ENCODE measurements around the gene SLC25A5. TPM values are rescaled to one million over a fixed set of nuclear protein-coding genes. Genes with fewer than 3 reads are reported as not detected.

SLC25A5 gene
- total and polyA plus RNA-seq, 2 experiments from 2014 or later: 348 to 451 TPM

DNA sequence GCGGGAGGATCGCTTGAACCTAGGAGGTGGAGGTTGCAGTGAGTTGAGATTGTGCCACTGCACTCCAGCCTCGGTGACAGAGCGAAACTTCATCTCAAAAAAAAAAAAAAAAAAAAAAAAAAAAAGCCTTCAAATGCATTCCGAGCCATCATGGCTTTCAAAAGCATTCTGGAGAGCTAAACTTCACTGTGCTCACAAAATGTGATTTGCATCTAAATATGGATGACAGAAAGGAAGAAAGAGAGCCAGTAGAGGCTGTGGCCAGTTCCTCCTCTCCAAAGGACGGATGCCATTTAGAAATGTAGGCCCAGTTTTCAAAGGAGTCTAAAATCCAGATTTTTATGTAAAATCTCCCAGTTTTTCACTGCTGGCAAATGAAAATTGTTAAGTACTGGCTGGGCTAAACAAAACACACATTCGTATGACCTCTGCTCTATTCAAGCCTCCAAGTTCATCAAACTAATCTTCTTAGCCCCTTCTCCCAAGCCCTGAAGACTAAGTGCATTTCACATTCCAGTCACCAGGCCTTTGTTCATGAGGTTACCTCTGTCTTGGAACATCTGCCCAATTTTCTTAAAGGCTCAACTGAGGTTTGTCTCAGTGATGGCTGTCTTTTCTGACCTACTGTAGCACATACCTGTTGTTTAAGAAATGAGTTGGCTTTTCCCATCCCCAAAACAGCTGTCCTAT, 47.1 kb upstream of the SLC25A5 start:
- Histone ChIP-seq H3K36me3 (ENCODE audit: insufficient read depth) (no peaks in the 10 kb centered on the region), H3K27me3 (ENCODE audit: insufficient read depth) (no peaks in the 10 kb centered on the region), H3F3A (replicated peaks; ENCODE audit: low read depth) (no peaks in the 10 kb centered on the region), H3K79me2 (replicated peaks; ENCODE audit: insufficient read depth) (no peaks in the 10 kb centered on the region), H3K4me3 (no peak overlapping the region), H3K4me1 (ENCODE audit: insufficient read depth) (peaks cover 3% of the 10 kb centered on the region; the same call in 1 of the 2 replicates), H3K9me2 (ENCODE audit: insufficient read depth) (no peaks in the 10 kb centered on the region), H4K20me1 (replicated peaks; ENCODE audit: insufficient read depth) (no peaks in the 10 kb centered on the region), H3K27ac (ENCODE audit: low read depth) (no peak overlapping the region), H3K4me2 (no peak overlapping the region), H2AFZ (no peak overlapping the region)
- Mint-ChIP-seq H3K36me3 (ENCODE audit: low read depth) (no peaks in the 10 kb centered on the region), H3K27ac (no peak overlapping the region), H3K4me1 (peaks cover 24% of the 10 kb centered on the region), H3K27me3 (ENCODE audit: insufficient read depth, low read depth, poor library complexity) (peaks cover 2% of the 10 kb centered on the region), H3K4me3 (no peak overlapping the region), H3K9me3 (no peaks in the 10 kb centered on the region)
- no peak for ATAC-seq
- DNase-seq (ENCODE audit: low spot score): no peak
- TF ChIP-seq, protein P1, sequence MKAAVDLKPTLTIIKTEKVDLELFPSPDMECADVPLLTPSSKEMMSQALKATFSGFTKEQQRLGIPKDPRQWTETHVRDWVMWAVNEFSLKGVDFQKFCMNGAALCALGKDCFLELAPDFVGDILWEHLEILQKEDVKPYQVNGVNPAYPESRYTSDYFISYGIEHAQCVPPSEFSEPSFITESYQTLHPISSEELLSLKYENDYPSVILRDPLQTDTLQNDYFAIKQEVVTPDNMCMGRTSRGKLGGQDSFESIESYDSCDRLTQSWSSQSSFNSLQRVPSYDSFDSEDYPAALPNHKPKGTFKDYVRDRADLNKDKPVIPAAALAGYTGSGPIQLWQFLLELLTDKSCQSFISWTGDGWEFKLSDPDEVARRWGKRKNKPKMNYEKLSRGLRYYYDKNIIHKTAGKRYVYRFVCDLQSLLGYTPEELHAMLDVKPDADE (IDR thresholded peaks at IDR 0.05): no peak
- TF ChIP-seq NANOG (IDR thresholded peaks at IDR 0.05; ENCODE audit: borderline replicate concordance) (no peak), STAT1 (IDR thresholded peaks at IDR 0.05; ENCODE audit: unreplicated experiment) (no peak), CREB1 (CRISPR knock-in tag; IDR thresholded peaks at IDR 0.05; ENCODE audit: low read depth) (no peak), ZNF331 (CRISPR knock-in tag; IDR thresholded peaks at IDR 0.05; ENCODE audit: low read depth) (no peak), JUNB (IDR thresholded peaks at IDR 0.05; ENCODE audit: unreplicated experiment) (no peak), EZH2 (IDR thresholded peaks at IDR 0.05; ENCODE audit: low read depth, unreplicated experiment) (no peak), ZNF114 (CRISPR knock-in tag; IDR thresholded peaks at IDR 0.05) (no peak)
- TF ChIP-seq, protein P2, sequence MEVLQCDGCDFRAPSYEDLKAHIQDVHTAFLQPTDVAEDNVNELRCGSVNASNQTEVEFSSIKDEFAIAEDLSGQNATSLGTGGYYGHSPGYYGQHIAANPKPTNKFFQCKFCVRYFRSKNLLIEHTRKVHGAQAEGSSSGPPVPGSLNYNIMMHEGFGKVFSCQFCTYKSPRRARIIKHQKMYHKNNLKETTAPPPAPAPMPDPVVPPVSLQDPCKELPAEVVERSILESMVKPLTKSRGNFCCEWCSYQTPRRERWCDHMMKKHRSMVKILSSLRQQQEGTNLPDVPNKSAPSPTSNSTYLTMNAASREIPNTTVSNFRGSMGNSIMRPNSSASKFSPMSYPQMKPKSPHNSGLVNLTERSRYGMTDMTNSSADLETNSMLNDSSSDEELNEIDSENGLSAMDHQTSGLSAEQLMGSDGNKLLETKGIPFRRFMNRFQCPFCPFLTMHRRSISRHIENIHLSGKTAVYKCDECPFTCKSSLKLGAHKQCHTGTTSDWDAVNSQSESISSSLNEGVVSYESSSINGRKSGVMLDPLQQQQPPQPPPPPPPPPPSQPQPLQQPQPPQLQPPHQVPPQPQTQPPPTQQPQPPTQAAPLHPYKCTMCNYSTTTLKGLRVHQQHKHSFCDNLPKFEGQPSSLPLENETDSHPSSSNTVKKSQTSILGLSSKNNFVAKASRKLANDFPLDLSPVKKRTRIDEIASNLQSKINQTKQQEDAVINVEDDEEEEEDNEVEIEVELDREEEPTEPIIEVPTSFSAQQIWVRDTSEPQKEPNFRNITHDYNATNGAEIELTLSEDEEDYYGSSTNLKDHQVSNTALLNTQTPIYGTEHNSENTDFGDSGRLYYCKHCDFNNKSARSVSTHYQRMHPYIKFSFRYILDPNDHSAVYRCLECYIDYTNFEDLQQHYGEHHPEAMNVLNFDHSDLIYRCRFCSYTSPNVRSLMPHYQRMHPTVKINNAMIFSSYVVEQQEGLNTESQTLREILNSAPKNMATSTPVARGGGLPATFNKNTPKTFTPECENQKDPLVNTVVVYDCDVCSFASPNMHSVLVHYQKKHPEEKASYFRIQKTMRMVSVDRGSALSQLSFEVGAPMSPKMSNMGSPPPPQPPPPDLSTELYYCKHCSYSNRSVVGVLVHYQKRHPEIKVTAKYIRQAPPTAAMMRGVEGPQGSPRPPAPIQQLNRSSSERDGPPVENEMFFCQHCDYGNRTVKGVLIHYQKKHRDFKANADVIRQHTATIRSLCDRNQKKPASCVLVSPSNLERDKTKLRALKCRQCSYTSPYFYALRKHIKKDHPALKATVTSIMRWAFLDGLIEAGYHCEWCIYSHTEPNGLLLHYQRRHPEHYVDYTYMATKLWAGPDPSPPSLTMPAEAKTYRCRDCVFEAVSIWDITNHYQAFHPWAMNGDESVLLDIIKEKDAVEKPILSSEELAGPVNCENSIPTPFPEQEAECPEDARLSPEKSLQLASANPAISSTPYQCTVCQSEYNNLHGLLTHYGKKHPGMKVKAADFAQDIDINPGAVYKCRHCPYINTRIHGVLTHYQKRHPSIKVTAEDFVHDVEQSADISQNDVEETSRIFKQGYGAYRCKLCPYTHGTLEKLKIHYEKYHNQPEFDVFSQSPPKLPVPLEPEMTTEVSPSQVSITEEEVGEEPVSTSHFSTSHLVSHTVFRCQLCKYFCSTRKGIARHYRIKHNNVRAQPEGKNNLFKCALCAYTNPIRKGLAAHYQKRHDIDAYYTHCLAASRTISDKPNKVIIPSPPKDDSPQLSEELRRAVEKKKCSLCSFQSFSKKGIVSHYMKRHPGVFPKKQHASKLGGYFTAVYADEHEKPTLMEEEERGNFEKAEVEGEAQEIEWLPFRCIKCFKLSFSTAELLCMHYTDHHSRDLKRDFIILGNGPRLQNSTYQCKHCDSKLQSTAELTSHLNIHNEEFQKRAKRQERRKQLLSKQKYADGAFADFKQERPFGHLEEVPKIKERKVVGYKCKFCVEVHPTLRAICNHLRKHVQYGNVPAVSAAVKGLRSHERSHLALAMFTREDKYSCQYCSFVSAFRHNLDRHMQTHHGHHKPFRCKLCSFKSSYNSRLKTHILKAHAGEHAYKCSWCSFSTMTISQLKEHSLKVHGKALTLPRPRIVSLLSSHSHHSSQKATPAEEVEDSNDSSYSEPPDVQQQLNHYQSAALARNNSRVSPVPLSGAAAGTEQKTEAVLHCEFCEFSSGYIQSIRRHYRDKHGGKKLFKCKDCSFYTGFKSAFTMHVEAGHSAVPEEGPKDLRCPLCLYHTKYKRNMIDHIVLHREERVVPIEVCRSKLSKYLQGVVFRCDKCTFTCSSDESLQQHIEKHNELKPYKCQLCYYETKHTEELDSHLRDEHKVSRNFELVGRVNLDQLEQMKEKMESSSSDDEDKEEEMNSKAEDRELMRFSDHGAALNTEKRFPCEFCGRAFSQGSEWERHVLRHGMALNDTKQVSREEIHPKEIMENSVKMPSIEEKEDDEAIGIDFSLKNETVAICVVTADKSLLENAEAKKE (CRISPR knock-in tag; IDR thresholded peaks at IDR 0.05): no peak
